GM19238 (cell line): ENCODE results near the gene MTMR4.
"Not testable (repeated sequence)": the region's sequence is repeated elsewhere in the genome, so short reads cannot be mapped to it uniquely, and the experiment has no call there.

ENCODE experiments used
- DNase-seq: peaks from one replicate; pipeline ENCODE4 v3.0.0; 2011; ENCODE audit warnings: low spot score; ENCODE audit not compliant: insufficient read length

MTMR4 gene

DNA sequence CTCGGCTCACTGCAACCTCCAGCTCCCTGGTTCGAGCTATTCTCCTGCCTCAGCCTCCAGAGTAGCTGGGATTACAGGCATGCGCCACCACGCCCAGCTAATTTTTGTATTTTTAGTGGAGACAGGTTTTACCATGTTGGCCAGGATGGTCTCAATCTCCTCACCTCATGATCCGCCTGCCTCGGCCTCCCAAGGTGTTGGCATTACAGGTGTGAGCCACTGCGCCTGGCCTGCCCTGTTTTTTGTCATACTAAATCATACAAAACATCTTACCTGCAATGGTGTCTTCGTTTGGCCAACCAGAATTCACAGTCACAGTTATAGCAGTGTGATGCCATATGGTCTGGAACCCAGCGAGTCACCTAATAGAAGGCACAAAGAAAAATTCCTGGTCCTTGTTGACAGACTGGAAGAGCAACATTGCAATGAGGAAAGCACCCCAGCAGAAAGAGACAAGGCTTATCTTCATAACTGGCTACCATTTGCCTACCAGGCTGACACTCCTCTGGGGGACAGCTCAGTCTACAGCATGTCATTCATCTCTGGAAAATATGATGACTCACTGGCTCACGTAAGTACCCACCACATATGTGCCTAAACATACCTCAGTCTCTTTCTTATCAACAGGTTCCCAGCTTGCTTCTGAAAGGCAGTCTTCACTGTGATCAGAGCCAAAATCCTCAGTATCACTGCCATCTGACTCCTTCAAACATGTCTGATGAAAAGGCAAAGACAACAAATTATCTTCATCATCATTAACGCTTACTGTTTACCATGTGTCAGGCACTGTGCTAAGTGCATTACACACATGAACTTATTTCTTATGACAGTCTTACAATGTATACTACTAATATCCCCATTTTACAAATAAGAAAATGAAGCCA, 22.0 kb downstream of the MTMR4 start:
- no peak for DNase-seq

DNA sequence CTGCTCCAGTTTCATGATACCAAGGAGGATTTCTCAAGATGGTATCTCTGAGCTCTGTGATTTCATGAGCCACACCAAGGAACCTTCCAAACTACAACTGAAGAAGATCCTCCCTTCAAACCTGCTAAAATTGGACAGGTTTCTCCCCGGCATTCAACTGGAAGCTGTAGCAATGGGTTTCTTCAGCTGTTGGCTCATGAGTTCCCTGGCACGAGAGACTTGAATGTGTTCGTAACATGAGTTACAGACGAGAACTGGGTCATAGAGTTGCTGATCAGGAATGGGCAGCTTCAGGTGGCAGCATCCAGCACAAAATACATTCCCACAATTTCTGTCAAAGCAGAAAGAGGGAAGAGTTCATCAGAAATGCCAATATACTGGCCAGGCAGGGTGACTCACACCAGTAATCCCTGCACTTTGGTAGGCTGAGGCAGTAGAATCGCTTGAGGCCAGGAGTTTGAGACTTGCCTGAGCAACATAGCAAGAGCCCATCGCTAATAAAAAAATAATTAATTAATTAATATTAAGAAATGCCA, 22.9 kb downstream of the MTMR4 start:
- no peak for DNase-seq

DNA sequence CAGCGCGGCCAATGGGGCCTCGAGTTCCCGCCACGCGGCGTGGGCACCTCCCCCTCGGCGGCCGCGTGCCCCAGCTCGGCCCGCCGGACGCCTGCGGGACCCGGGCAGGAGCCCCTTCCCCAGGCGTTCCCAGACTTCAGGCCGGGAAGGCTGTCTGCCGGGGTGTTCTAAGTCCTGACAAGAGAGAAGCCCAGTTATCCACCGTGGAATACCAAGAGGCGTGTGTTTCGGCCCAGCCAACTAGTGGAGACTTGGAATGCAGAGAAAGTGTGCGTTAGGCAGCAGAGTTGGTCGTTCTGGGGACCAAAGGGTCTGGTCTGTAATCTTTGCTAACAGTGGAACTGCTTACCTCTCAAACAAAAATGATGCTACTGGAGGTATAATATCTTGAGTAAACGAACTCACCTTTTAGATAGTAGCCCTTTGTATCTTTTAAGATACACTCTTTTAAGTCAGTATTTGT, 26.0 kb downstream of the MTMR4 start:
- no peak for DNase-seq

DNA sequence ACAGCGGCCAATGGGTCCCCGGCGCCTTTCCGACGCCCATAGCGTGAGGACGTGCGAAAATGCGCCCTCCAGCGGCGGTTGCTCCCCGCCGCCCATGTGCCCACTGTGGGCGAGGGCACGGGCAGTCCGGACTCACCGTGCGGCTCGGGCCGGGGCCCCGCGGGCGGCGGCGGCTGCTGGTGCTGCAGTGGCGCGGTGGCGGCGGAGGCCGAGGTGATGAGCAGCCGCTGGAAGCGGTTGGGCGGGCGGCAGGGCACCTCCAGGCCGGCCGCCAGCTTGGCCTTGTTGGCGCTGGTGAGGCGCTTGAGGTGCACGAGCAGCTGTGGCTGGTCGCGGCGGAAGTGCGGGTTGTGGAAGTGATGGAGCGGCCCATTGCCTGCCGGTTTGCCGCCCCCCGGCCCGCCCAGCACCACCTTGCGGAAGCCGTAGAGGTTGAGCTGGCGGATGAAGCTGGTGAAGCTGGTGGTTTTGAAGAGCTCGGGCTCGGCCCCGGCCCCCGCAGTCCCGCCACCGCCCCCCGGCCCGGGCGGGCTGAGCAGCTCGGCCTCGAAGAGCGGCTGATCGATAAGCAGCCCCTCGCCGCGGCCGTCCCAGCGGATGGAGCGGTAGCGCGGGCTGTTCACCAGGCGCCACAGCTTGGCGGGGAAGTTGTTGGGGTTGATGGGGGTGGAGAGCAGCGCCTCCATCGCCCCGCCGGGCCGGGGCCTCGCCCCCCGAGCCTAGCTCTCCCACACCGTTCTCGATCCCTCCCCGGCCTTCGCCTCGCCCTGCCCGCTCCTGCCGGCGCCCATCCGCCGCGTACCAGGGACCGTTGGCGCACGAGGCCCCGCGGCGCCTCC, 26.6 kb downstream of the MTMR4 start, which contains the start of gene HSF5:
Gene HSF5 (minus strand): TSS at position 820 of the 839 bp plus-strand sequence. CDS start 134 bp downstream, at position 686.
- peak; percentile 50 for DNase-seq

DNA sequence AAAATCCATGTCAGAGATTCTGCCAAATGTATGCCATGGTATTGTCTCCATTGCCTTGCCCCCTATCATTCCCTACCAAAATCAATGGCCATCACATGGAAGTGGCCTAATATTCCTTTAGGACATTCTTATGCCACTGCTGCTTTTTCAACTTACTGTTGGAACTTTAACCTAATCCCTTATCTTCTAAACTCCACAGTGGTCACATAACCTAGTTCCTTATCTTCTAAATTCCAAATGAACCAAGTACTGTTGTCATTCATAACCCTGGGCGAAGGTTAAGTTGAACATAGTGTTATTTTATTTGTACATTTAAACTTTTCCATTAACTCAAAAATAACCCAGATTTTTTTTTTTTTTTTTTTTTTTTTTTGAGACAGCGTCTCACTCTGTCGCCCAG, 29.8 kb downstream of the MTMR4 start:
- DNase-seq: no peak

DNA sequence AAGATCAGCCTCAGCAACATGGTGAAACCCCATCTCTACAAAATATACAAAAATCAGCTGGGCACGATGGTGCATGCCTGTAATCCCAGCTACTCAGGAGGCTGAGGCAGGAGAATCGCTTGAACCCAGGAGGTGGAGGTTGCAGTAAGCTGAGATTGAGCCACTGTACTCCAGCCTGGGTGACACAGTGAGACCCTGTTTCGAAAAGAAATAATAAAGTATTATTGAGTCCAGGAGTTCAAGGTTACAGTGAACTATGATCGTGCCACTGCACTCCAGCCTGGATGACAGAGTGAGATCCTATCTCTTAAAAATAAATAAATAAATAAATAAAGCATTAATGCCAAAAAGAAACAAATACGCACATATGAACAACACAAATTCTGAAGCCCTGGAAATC, 32.6 kb downstream of the MTMR4 start:
- not testable (repeated sequence) for DNase-seq

DNA sequence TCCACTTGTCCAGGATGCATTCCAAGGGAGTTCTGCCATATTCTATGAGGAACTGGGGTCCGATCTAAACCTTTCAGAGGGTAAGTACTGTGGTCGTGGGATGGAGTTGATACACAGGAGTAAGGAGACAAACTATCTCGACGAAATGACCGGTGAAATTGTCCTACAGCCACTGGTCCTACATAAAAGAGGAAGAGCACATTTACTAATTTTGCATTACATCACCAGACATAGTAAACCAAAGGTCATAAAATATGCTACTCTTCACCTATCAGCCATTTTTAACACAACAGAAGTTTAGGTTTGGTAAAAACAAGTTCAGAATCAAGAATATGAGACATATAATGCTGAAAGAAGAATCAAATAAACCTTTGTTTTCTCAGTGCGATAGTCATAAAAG, 34.3 kb downstream of the MTMR4 start:
- no peak for DNase-seq

DNA sequence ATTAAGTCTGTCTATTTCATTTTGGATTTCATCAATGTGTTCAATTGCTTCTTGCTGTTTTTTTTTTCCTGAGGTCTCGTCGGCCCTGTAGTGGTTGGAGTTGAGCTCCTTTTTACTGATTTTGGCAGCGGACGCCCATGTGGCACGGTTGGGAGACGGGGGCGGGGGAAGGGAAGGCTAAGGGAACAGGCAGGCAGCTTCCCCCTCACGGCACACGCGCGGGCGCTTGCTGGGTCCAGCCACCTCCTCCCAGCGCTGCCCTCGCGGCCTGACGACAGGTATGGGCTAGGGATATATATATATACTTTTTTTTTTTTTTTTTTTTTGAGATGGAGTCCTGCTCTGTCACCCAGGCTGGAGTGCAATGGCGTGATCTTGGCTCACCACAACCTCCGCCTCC, 37.6 kb downstream of the MTMR4 start:
- no peak for DNase-seq

DNA sequence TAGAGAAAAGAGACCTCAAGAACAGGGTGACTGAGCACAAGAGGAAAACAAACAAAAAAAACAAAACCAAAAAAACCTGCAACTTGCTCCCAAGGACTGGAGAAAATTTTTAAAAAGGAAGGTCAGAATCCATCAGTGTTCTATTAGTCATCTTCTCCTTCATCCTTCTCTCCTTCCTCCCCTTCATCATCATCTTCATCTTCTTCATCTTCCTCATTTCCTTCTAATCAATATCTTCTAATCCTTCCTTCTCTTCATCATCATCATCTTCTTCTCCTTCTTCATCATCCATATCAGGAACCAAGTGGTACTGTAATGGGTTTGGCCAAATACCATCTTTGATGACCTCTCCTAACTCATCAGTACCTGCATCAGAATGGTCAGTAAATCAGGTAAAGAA, 38.5 kb downstream of the MTMR4 start:
- DNase-seq: no peak

DNA sequence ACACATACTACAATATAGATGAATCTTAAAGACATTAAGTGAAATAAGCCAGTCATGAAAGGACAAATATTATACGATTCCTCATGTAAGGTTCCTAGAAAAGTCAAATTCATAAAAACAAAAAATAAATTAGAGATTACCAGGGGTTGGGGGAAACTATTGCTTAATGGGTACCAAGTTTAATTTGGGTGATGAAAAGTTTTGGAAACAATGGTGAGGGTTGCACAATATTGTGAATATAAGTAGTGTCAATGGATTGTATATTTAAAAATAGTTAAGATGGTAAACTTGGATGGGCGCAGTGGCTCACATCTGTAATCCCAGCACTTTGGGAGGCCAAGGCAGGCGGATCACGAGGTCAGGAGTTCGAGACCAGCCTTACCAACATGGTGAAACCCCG, 44.1 kb downstream of the MTMR4 start:
- DNase-seq: no peak

DNA sequence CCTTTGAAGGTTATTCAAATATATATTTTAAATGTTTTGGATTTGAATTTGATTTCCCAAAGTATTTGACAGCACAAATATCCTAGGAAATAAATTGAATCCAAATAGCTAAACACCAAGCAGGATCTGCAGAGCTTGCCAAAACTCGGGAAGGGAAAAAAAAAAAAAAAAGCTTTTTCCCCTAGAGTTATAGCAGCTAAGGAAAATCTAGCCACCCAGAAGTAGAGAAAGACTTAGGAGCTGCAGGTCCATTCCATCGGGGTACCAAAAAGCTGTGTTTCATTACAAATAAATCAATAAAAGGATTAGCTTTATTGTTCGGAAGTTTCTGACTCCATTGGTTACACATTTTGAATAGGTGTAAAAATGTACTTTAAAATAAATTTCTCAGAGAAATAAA, 45.5 kb downstream of the MTMR4 start:
- no peak for DNase-seq

DNA sequence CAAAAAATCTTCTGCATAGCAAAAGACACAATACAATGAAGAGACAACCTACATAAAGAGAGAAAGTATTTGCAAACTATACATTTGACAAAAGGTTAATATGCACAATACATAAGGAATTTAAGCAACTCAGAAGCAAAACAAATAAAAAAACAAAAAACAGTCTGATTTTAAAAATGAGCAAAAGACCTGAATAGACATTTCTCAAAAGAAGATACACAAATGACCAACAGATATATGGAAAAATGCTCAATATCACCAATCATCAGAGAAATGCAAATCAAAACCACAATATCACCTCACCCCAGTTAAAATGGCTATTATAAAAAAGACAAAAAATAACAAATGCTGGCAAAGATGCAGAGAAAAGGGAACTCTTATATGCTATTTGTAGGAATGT, 58.9 kb downstream of the MTMR4 start:
- DNase-seq: no peak

DNA sequence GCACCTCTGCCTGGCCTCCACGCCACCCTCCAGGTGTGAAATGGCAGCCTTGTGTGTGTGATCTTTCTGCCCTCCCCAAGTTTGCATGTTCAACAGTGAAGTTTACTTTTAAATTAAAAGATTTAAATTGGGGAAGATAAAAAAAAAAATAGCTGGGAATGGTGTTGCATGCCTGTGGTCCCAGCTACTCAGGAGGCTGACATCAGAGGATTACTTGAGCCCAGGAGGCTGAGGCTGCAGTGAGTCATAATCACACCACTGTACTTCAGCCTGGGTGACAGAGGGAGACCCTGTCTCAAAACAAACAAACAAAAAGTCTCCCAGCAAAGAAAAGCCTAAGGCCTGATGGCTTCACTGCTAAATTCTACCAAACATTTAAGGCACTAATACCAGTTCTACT, 61.7 kb downstream of the MTMR4 start:
- no peak for DNase-seq

DNA sequence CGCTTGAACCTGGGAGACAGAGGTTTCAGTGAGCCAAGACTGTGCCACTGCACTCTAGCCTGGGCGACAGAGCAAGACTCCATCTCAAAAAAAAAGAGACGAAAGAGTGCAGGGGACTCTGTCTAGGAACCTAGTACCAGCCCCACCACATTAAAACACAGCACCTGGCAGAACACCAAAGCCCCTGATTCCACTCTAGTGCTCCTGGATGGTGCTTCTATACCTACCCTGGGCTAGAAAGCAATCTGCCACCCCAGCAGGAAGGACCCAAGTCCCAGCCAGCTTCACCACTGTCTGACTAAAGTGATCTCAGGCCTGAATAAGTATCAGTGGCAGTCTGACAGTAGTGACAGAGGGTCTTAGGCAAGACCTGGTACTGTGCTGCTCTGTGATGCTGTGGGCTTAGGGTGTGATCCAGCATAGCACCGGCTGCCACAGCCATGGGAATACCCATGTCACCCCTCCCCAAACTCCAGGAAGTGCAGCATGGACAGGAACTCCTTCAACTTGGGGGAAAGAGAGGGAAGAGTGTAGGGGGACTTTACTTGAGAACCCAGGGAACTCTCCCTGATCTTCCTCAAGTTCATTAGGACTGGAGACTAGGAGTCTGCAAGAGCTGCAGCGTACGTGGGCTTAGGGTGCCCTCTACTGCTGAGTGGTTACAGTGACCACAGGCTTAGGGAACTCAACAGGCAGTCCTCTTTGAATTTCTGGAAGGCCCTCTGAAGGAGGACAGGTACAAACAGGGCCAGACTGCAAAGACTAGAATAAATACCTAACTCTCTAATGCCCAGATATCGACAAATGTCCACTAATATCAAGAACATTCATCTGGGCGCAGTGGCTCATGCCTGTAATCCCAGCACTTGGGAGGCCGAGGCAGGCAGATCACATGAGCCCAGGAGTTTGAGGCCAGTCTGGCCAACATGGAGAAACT, 67.1 kb downstream of the MTMR4 start:
- DNase-seq: peak; percentile 37

DNA sequence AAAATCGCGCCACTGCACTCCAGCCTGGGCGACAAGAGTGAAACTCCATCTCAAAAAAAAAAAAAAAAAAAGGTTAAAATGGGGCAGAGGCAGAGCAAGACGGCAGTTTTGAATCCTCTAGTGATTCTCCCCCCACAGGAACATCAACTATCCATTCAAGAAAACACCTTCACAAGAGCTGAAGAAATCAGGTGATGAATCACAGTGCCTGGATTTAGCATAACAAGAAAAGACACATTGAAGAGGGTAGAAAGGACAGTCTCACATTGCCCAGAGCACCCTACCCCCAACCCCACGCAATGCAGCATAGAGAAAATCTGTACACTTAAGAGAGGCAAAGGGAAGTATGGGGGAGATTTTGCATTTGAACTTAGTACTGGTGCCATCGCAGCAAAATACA, 68.4 kb downstream of the MTMR4 start:
- no peak for DNase-seq
